Hematopoietic multipotent progenitor cell treated with erythropoietin and hydrocortisone succinate and interleukin-3 and kit ligand, for 17 days (in vitro differentiated cells): ENCODE measurements around the gene SAMD7.

Experiments used
- DNase-seq: peaks from one replicate; pipeline ENCODE4 v3.0.0-alpha.2; 2015; ENCODE audit warnings: low spot score

Gene SAMD7

GRCh38 chr3:169911272-169911671, at the start of gene SAMD7:
Gene SAMD7 (plus strand): TSS chr3:169911572. CDS start chr3:169919499, 7,927 bp downstream.
- DNase-seq: no peak

GRCh38 chr3:169861871-169862270, 49.5 kb upstream of the SAMD7 start:
- no peak for DNase-seq

GRCh38 chr3:169863458-169863899, 47.9 kb upstream of the SAMD7 start:
- peak; percentile 93 for DNase-seq

- no peak for DNase-seq
Measured at GRCh38 chr3:169864270-169864669, 47.1 kb upstream of the SAMD7 start.

GRCh38 chr3:169865176-169865767, 46.1 kb upstream of the SAMD7 start:
- DNase-seq: no peak

GRCh38 chr3:169867584-169868210, 43.7 kb upstream of the SAMD7 start:
- DNase-seq: no peak

- DNase-seq: no peak
Measured at GRCh38 chr3:169868369-169868768, 43.0 kb upstream of the SAMD7 start.

GRCh38 chr3:169869484-169870220, 41.7 kb upstream of the SAMD7 start, which contains the start of gene LRRC31:
Gene LRRC31 (minus strand): TSS chr3:169869935. CDS start chr3:169869807, 128 bp downstream.
- DNase-seq: no peak

GRCh38 chr3:169871129-169871886, 40.1 kb upstream of the SAMD7 start:
- no peak for DNase-seq

GRCh38 chr3:169879013-169879557, 32.3 kb upstream of the SAMD7 start:
- no peak for DNase-seq

- DNase-seq: no peak
Measured at GRCh38 chr3:169879845-169880575, 31.4 kb upstream of the SAMD7 start.

GRCh38 chr3:169880576-169881250, 30.7 kb upstream of the SAMD7 start:
- DNase-seq: no peak

GRCh38 chr3:169886671-169887070, 24.7 kb upstream of the SAMD7 start:
- DNase-seq: no peak

GRCh38 chr3:169891886-169892285, 19.5 kb upstream of the SAMD7 start:
- DNase-seq: no peak

GRCh38 chr3:169894110-169894509, 17.3 kb upstream of the SAMD7 start:
- DNase-seq: no peak

- no peak for DNase-seq
Measured at GRCh38 chr3:169895072-169895471, 16.3 kb upstream of the SAMD7 start.

- no peak for DNase-seq
Measured at GRCh38 chr3:169897284-169897683, 14.1 kb upstream of the SAMD7 start.

- no peak for DNase-seq
Measured at GRCh38 chr3:169901453-169901852, 9.9 kb upstream of the SAMD7 start.

- DNase-seq: no peak
Measured at GRCh38 chr3:169905404-169905803, 6.0 kb upstream of the SAMD7 start.

GRCh38 chr3:169907476-169907875, 3.9 kb upstream of the SAMD7 start:
- no peak for DNase-seq

GRCh38 chr3:169907944-169908343, 3.4 kb upstream of the SAMD7 start:
- DNase-seq: no peak
